Measurements from ENCODE around the gene VKORC1L1. TPM values are rescaled to one million over a fixed set of nuclear protein-coding genes. Genes with fewer than 3 reads are reported as not detected.
A peak's percentile ranks its signal among the peaks of the same experiment; 100 is the strongest.

The VKORC1L1 gene
- total and polyA plus RNA-seq, 9 of the 15 experiments (the other 6 are each of a cell fraction or from before 2014, with no cell fraction given), result 6.8 to 36.5 (median 19.3) TPM

DNA sequence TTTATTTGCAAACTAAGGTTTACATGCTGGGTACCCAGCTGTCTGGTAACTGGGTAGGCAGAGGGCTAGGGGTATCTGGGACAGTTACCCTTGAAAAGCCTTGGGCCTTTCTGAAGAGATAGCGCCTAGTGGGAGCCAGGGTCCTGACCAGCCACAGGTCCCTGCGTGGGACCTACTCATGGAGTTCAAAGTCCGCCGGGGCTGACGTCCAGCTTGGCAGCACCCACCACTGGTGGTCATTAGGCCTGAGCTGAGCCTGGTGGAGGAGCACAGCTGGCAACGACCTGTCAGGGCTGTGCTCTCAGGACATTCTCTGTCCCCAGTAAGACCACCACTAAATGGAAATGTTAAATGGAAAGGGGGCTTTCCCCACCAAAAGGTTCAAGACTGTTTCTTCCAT, 89.2 kb downstream of the VKORC1L1 start:
- intact Hi-C loops (cut with micrococcal nuclease) (no loop called here), in situ Hi-C loops (cut with MboI) (no loop called here)
- H2AFZ ChIP-seq (ENCODE audit: low read depth, low read length), result no peak overlapping the region
- no peaks in the 10 kb centered on the region for H3K79me2 ChIP-seq (ENCODE audit: control insufficient read depth, insufficient read depth, low read length)
- no peak overlapping the region for H3K4me2 ChIP-seq (ENCODE audit: insufficient read depth, low read length)
- FAIRE-seq (no peak), DNase-seq (ENCODE audit: extremely low read depth in 1 of 4, low spot score in 3 of 4) (no peak), ATAC-seq (no peak)
- POLR2A ChIA-PET, result interaction anchor here (1.0 to 1.1 kb wide), 3 partner anchors 9 to 133 kb away, joined by 3 to 4 read pairs (median 3); no protein-coding TSS in a partner anchor
- no peaks in the 10 kb centered on the region for H3K9me1 ChIP-seq (ENCODE audit: control insufficient read depth, insufficient read depth, low read length)
- H3K27me3 ChIP-seq (ENCODE audit: control insufficient read depth in 2 of 2, insufficient read depth in 2 of 2, low read length in 2 of 2), result no peaks in the 10 kb centered on the region
- 96% methylated on average over 6 of the region's 6 CpGs for WGBS (ENCODE audit: insufficient coverage, low coverage, missing lambda C conversion rate)
- no peak overlapping the region for H3K4me3 ChIP-seq
- H3K36me3 ChIP-seq (ENCODE audit: control insufficient read depth, insufficient read depth, low read length), result peaks cover 93% of the 10 kb centered on the region; the same call in 2 of the 3 replicates
- no peaks in the 10 kb centered on the region for H3K4me1 ChIP-seq (replicated peaks in 1 of 2; ENCODE audit: control insufficient read depth in 2 of 2, insufficient read depth in 2 of 2, low read length in 2 of 2)
- TF ChIP-seq RBM22 (IDR thresholded peaks at IDR 0.05; ENCODE audit: low read depth, low read length, poor library complexity, severe bottlenecking), result peak; percentile 35
- TF ChIP-seq ZBTB17 (CRISPR knock-in tag; IDR thresholded peaks at IDR 0.05), result no peak
- TF ChIP-seq, protein P1, sequence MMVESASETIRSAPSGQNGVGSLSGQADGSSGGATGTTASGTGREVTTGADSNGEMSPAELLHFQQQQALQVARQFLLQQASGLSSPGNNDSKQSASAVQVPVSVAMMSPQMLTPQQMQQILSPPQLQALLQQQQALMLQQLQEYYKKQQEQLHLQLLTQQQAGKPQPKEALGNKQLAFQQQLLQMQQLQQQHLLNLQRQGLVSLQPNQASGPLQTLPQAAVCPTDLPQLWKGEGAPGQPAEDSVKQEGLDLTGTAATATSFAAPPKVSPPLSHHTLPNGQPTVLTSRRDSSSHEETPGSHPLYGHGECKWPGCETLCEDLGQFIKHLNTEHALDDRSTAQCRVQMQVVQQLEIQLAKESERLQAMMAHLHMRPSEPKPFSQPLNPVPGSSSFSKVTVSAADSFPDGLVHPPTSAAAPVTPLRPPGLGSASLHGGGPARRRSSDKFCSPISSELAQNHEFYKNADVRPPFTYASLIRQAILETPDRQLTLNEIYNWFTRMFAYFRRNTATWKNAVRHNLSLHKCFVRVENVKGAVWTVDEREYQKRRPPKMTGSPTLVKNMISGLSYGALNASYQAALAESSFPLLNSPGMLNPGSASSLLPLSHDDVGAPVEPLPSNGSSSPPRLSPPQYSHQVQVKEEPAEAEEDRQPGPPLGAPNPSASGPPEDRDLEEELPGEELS (CRISPR knock-in tag; IDR thresholded peaks at IDR 0.05; ENCODE audit: borderline replicate concordance), result no peak
- TF ChIP-seq, protein P2, sequence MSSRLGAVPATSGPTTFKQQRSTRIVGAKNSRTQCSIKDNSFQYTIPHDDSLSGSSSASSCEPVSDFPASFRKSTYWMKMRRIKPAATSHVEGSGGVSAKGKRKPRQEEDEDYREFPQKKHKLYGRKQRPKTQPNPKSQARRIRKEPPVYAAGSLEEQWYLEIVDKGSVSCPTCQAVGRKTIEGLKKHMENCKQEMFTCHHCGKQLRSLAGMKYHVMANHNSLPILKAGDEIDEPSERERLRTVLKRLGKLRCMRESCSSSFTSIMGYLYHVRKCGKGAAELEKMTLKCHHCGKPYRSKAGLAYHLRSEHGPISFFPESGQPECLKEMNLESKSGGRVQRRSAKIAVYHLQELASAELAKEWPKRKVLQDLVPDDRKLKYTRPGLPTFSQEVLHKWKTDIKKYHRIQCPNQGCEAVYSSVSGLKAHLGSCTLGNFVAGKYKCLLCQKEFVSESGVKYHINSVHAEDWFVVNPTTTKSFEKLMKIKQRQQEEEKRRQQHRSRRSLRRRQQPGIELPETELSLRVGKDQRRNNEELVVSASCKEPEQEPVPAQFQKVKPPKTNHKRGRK (tag; IDR thresholded peaks at IDR 0.05), result no peak
- 0 out of 2 replicates have a peak, but pooled peaks have one; percentile 11 for TF ChIP-seq POLR2AphosphoS2 (IDR thresholded peaks at IDR 0.05; ENCODE audit: low read length)
- TF ChIP-seq, protein P3, sequence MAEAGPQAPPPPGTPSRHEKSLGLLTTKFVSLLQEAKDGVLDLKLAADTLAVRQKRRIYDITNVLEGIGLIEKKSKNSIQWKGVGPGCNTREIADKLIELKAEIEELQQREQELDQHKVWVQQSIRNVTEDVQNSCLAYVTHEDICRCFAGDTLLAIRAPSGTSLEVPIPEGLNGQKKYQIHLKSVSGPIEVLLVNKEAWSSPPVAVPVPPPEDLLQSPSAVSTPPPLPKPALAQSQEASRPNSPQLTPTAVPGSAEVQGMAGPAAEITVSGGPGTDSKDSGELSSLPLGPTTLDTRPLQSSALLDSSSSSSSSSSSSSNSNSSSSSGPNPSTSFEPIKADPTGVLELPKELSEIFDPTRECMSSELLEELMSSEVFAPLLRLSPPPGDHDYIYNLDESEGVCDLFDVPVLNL (CRISPR knock-in tag; IDR thresholded peaks at IDR 0.05; ENCODE audit: low read depth), result no peak
- peak; percentile 56; the same call in 1 of the 2 replicates for TF ChIP-seq POLR2G (IDR thresholded peaks at IDR 0.05; ENCODE audit: low read depth, low read length)
- no peak for TF ChIP-seq RUNX1 (IDR thresholded peaks at IDR 0.05; ENCODE audit: low read depth)
- H4K20me1 ChIP-seq (replicated peaks; ENCODE audit: control insufficient read depth, insufficient read depth, low read length), result no peaks in the 10 kb centered on the region
- CTCF ChIA-PET (ENCODE audit: low intra/inter-chr PET ratio), result no interaction called here
- BruUV-seq (replicated peaks), result no TSS peak
- H3K9me3 ChIP-seq (replicated peaks; ENCODE audit: control insufficient read depth, insufficient read depth, low read depth, low read length), result no peaks in the 10 kb centered on the region
- no peak overlapping the region for H3K9ac ChIP-seq (ENCODE audit: insufficient read depth in 1 of 2, low read depth in 2 of 2, low read length in 2 of 2)
- H3K27ac ChIP-seq (ENCODE audit: extremely low read depth, low read depth, low read length), result no peak overlapping the region
